Measurements from ENCODE around the gene ITIH3.

DNA sequence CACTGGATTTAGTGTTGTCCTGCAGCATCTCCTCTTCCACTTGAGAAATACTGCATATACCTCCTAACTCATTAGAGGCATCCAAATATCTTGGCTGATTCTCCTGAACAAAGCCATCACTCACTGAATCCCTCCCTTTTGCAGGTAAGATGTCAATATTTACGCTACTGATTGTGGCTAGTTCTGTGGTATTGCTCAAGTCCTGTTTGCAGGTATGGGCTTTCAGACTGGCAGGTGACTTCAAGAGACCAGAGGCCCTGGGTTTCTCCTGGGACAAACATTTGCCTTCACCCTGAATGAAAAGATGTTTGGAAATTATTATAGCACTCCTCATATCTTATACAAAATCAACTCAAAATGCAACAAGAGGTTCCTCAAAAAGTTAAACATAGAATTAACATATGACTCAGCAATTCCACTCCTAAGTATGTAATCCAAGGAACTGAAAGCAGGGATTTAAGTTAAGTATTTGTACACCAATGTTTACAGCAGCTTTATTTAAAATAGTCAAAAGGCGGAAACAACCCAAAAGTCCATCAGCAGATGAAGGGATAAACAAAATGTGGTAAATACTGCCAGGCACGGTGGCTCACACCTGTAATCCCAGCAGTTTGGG lies 42.4 kb upstream of the ITIH3 start:
- no peak for TF ChIP-seq POLR2A (IDR thresholded peaks at IDR 0.05; ENCODE audit: low read depth, low read length)
- TF ChIP-seq SPI1 (IDR thresholded peaks at IDR 0.05; ENCODE audit: low read depth, low read length) = no peak
- no peak for TF ChIP-seq POLR2AphosphoS5 (IDR thresholded peaks at IDR 0.05; ENCODE audit: low read depth, low read length)
- no peak for TF ChIP-seq TAF1 (IDR thresholded peaks at IDR 0.05; ENCODE audit: low read depth, low read length)
- no peak for TF ChIP-seq PAX5 (IDR thresholded peaks at IDR 0.05; ENCODE audit: insufficient read depth, low read length, severe bottlenecking)
- TF ChIP-seq POU2F2 (IDR thresholded peaks at IDR 0.05; ENCODE audit: low read depth, low read length) = no peak

Data from GM12891 (cell line).